Bronchial epithelial cell (primary cell): Measurements from ENCODE around the gene IL18RAP. TPM values are rescaled to one million over a fixed set of nuclear protein-coding genes. Genes with fewer than 3 reads are reported as not detected.

ENCODE experiments used
- DNase-seq: peaks from one replicate; pipeline ENCODE4 v3.0.0-alpha.2; 2010; ENCODE audit warnings: low read depth
- FAIRE-seq: peaks from 2 replicates; lab custom pipeline; 2011; peaks lifted over from hg19 to GRCh38; lab: Jason Lieb, UNC
- H3K27me3 ChIP-seq: 2 replicates; pipeline ENCODE4 v1.5.1; 2011; ENCODE audit warnings: low read length; ENCODE audit not compliant: control insufficient read depth, insufficient read depth
- H3K36me3 ChIP-seq: 2 replicates; pipeline ENCODE4 v1.5.1; 2011; ENCODE audit warnings: low read length; ENCODE audit not compliant: control insufficient read depth, insufficient read depth
- H3K4me3 ChIP-seq: 2 replicates; pipeline ENCODE4 v1.5.1; 2011; ENCODE audit warnings: mild to moderate bottlenecking, low read depth, low read length, control low read depth
- CTCF ChIP-seq: IDR thresholded peaks from 2 replicates; pipeline ENCODE4 v1.5.1; 2011; ENCODE audit warnings: mild to moderate bottlenecking, moderate library complexity, low read length, control low read depth, inconsistent platforms; ENCODE audit not compliant: insufficient read depth, severe bottlenecking
- total RNA-seq: library from RNA; depleted of rRNA; stranded (reverse); fragments of >200 nt; gene quantifications from 2 replicates; pipeline ENCODE4 v1.2.1, GENCODE V29; 2014

Gene IL18RAP
- total RNA-seq, 1 donor from 2014 or later, result not detected

GRCh38 chr2:102446936-102447335 is 24.0 kb downstream of the IL18RAP start:
- Histone ChIP-seq H3K27me3 (no peaks in the 10 kb centered on the region), H3K36me3 (no peaks in the 10 kb centered on the region), H3K4me3 (no peak overlapping the region)
- no peak for TF ChIP-seq CTCF
- FAIRE-seq (no peak), DNase-seq (no peak)

- Histone ChIP-seq H3K27me3 (no peaks in the 10 kb centered on the region), H3K36me3 (no peaks in the 10 kb centered on the region), H3K4me3 (no peak overlapping the region)
- FAIRE-seq (no peak), DNase-seq (peak; percentile 41)
- TF ChIP-seq CTCF, result peak; percentile 56
These were observed 26.5 kb downstream of the IL18RAP start for GRCh38 chr2:102449370-102449974.

GRCh38 chr2:102451968-102452367 is 29.0 kb downstream of the IL18RAP start:
- TF ChIP-seq CTCF, result no peak

GRCh38 chr2:102453501-102453900 is 30.5 kb downstream of the IL18RAP start:
- H3K4me3 ChIP-seq, result no peak overlapping the region
- no peaks in the 10 kb centered on the region for H3K36me3 ChIP-seq
- no peaks in the 10 kb centered on the region for H3K27me3 ChIP-seq
- FAIRE-seq (no peak), DNase-seq (no peak)
- TF ChIP-seq CTCF, result no peak

More at GRCh38 chr2:102451968-102452367, 29.0 kb downstream of the IL18RAP start:
- Histone ChIP-seq H3K4me3 (no peak overlapping the region), H3K36me3 (no peaks in the 10 kb centered on the region), H3K27me3 (no peaks in the 10 kb centered on the region)
- DNase-seq (no peak), FAIRE-seq (no peak)

GRCh38 chr2:102455061-102455670 is 32.2 kb downstream of the IL18RAP start:
- FAIRE-seq (no peak), DNase-seq (no peak)
- Histone ChIP-seq H3K36me3 (no peaks in the 10 kb centered on the region), H3K27me3 (no peaks in the 10 kb centered on the region), H3K4me3 (no peak overlapping the region)
- no peak for TF ChIP-seq CTCF
